Transverse colon (tissue), 4 donors: ENCODE measurements around the gene KRT78.

Experiments
- CTCF ChIP-seq, 5 experiments: fragments of 200-600 bp in 3 of 5; fragments of 450-650 bp in 2 of 5; sonication (generic) in 3 of 5; IDR thresholded peaks; 1 replicate in 2 of 5; 2 replicates in 3 of 5; pipeline ENCODE4 v1.5.1; 2016 to 2017; ENCODE audit warnings: antibody characterized with exemption in 5 of 5, inconsistent platforms in 3 of 5, mild to moderate bottlenecking in 2 of 5, moderate library complexity in 1 of 5
- POLR2A ChIP-seq: fragments of 450-650 bp; IDR thresholded peaks from one replicate; pipeline ENCODE4 v1.6.1; 2016; ENCODE audit warnings: antibody characterized with exemption, mild to moderate bottlenecking, moderate library complexity
- POLR2AphosphoS5 ChIP-seq, 3 donors: sonication (generic); formaldehyde crosslinking; IDR thresholded peaks; one replicate each; pipeline ENCODE4 v1.6.1; 2016; ENCODE audit warnings: antibody characterized with exemption in 3 of 3

GRCh38 chr12:52812073-52812400 is 36.8 kb downstream of the KRT78 start:
- TF ChIP-seq POLR2AphosphoS5 (IDR thresholded peaks at IDR 0.05) (no peak), CTCF (IDR thresholded peaks at IDR 0.05) (no peak), POLR2A (no peak)
